AG04450 (cell line): ENCODE data around the gene MASP2. TPM values are rescaled to one million over a fixed set of nuclear protein-coding genes. Genes with fewer than 3 reads are reported as not detected.

ENCODE experiments used
- CTCF ChIA-PET: fragments of 300-600, 350-600 bp; formaldehyde crosslinking; extraction: SDS; loops from one replicate; lab custom pipeline; 2022; ENCODE audit warnings: antibody characterized with exemption, inconsistent platforms; lab: Charles Lee
- POLR2A ChIA-PET: fragments of 350-600 bp; formaldehyde crosslinking; extraction: SDS; loops from one replicate; lab custom pipeline; 2021; ENCODE audit warnings: antibody characterized with exemption, inconsistent platforms; lab: Yijun Ruan, JAX
- DNase-seq: peaks from one replicate; pipeline ENCODE4 v3.0.0-alpha.2; 2011; ENCODE audit warnings: low read depth, low spot score
- H3K27ac ChIP-seq: one replicate; pipeline ENCODE4 v1.5.1; 2012; ENCODE audit warnings: low read depth, low read length, control low read depth
- H3K27me3 ChIP-seq: one replicate; pipeline ENCODE4 v1.6.0; 2012; ENCODE audit warnings: low read length; ENCODE audit not compliant: control insufficient read depth, insufficient read depth
- H3K4me3 ChIP-seq: 2 replicates; pipeline ENCODE4 v1.5.1; 2011; ENCODE audit warnings: mild to moderate bottlenecking, low read depth, low read length, control low read depth
- H3K9me3 ChIP-seq: 2 replicates; pipeline ENCODE4 v1.5.1; 2012; ENCODE audit warnings: low read length; ENCODE audit not compliant: control insufficient read depth, insufficient read depth
- polyA plus RNA-seq: library from polyadenylated mRNA; depleted of rRNA; stranded (reverse); fragments of >200 nt; gene quantifications from 2 replicates; pipeline ENCODE4 v1.2.3, GENCODE V29; 2011
- TF ChIP-seq, protein P1 (sequence below): IDR thresholded peaks from 2 replicates; pipeline ENCODE4 v1.5.1; 2011; ENCODE audit warnings: low read depth, low read length, control low read depth, inconsistent platforms

MASP2 gene
- polyA plus RNA-seq, 1 experiment = not detected

- CTCF ChIA-PET = no interaction called here
- no peak for DNase-seq
- POLR2A ChIA-PET = no interaction called here
- Histone ChIP-seq H3K27ac (no peak overlapping the region), H3K4me3 (no peak overlapping the region), H3K9me3 (no peaks in the 10 kb centered on the region), H3K27me3 (no peaks in the 10 kb centered on the region)
- TF ChIP-seq, protein P1, sequence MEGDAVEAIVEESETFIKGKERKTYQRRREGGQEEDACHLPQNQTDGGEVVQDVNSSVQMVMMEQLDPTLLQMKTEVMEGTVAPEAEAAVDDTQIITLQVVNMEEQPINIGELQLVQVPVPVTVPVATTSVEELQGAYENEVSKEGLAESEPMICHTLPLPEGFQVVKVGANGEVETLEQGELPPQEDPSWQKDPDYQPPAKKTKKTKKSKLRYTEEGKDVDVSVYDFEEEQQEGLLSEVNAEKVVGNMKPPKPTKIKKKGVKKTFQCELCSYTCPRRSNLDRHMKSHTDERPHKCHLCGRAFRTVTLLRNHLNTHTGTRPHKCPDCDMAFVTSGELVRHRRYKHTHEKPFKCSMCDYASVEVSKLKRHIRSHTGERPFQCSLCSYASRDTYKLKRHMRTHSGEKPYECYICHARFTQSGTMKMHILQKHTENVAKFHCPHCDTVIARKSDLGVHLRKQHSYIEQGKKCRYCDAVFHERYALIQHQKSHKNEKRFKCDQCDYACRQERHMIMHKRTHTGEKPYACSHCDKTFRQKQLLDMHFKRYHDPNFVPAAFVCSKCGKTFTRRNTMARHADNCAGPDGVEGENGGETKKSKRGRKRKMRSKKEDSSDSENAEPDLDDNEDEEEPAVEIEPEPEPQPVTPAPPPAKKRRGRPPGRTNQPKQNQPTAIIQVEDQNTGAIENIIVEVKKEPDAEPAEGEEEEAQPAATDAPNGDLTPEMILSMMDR = no peak
These were observed 25.3 kb upstream of the MASP2 start for GRCh38 chr1:11072216-11072917.

- H3K27me3 ChIP-seq = no peaks in the 10 kb centered on the region
- H3K9me3 ChIP-seq = no peaks in the 10 kb centered on the region
- ChIA-PET POLR2A (interaction anchor here (0.7 kb wide), 1 partner anchor 40 kb away, joined by 3 read pairs; no protein-coding TSS in a partner anchor), CTCF (interaction anchor here (2.3 kb wide), 1 partner anchor 34 kb away, joined by 15 read pairs; no protein-coding TSS in a partner anchor)
- TF ChIP-seq, protein P1 = no peak
- no peak for DNase-seq
- H3K4me3 ChIP-seq = no peak overlapping the region
- no peak overlapping the region for H3K27ac ChIP-seq
These were observed 24.6 kb upstream of the MASP2 start for GRCh38 chr1:11071463-11072215.

- POLR2A ChIA-PET = interaction anchor here (0.7 kb wide), 1 partner anchor 39 kb away, joined by 3 read pairs; no protein-coding TSS in a partner anchor
- no peaks in the 10 kb centered on the region for H3K27me3 ChIP-seq
- H3K9me3 ChIP-seq = no peaks in the 10 kb centered on the region
- TF ChIP-seq, protein P1 = no peak
- CTCF ChIA-PET = interaction anchor here (1.4 to 2.3 kb wide), 2 partner anchors 10 to 33 kb away, joined by 5 to 15 read pairs; no protein-coding TSS in a partner anchor
- no peak overlapping the region for H3K27ac ChIP-seq
- DNase-seq = no peak
- H3K4me3 ChIP-seq = no peak overlapping the region
These were observed 23.8 kb upstream of the MASP2 start for GRCh38 chr1:11070876-11071275.

GRCh38 chr1:11068600-11069473, 21.8 kb upstream of the MASP2 start:
- TF ChIP-seq, protein P1 = no peak
- no peak for DNase-seq
- Histone ChIP-seq H3K9me3 (no peaks in the 10 kb centered on the region), H3K4me3 (no peak overlapping the region), H3K27ac (no peak overlapping the region), H3K27me3 (no peaks in the 10 kb centered on the region)
- ChIA-PET CTCF (interaction anchor here (2.2 to 2.3 kb wide), 2 partner anchors 31 kb away, joined by 4 to 15 read pairs; no protein-coding TSS in a partner anchor), POLR2A (no interaction called here)
